IPS-18a (cell line): ENCODE data around the gene C2CD2L.

Experiments
- H3K27ac ChIP-seq: one replicate; pipeline ENCODE4 v1.5.1; 2013; ENCODE audit warnings: low read length
- H3K27me3 ChIP-seq: one replicate; pipeline ENCODE4 v1.6.1; 2013; ENCODE audit warnings: mild to moderate bottlenecking, low read length; ENCODE audit not compliant: control insufficient read depth, insufficient read depth
- H3K36me3 ChIP-seq: one replicate; pipeline ENCODE4 v1.6.1; 2013; ENCODE audit warnings: low read depth, low read length; ENCODE audit not compliant: control insufficient read depth
- H3K4me1 ChIP-seq: one replicate; pipeline ENCODE4 v1.6.1; 2013; ENCODE audit warnings: low read depth, low read length; ENCODE audit not compliant: control insufficient read depth
- H3K4me3 ChIP-seq: one replicate; pipeline ENCODE4 v1.5.1; 2013; ENCODE audit warnings: low read length
- H3K9ac ChIP-seq: one replicate; pipeline ENCODE4 v1.6.1; 2013; ENCODE audit warnings: mild to moderate bottlenecking, low read length, moderate library complexity
- H3K9me3 ChIP-seq: one replicate; pipeline ENCODE4 v1.6.1; 2013; ENCODE audit warnings: low read depth, low read length; ENCODE audit not compliant: control insufficient read depth

C2CD2L gene

DNA sequence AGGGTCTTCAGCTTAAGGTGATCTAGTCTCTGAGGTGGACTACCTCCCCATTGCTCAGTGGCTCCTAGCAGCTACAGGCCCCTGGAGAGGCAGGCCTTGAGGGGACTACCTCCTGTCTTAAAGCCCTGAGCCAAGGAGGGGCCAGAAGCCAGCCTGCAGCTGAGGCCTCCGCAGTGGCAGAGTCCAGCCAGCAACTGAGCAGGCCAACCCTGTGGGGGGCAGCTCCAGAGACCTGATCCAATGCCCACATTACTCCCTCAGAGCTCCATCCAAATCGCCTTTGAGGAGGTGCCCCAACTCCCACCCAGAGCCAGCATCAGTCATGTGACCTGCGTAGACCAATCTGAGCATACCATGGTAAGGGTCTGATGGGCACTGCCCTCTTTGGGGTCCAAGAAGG, 2.7 kb downstream of the C2CD2L start:
- H3K9me3 ChIP-seq = no peaks in the 10 kb centered on the region
- no peak overlapping the region for H3K4me3 ChIP-seq
- no peaks in the 10 kb centered on the region for H3K36me3 ChIP-seq
- peaks cover 19% of the 10 kb centered on the region for H3K27me3 ChIP-seq
- H3K9ac ChIP-seq = no peak overlapping the region
- no peak overlapping the region for H3K27ac ChIP-seq
- H3K4me1 ChIP-seq = peaks cover 13% of the 10 kb centered on the region

DNA sequence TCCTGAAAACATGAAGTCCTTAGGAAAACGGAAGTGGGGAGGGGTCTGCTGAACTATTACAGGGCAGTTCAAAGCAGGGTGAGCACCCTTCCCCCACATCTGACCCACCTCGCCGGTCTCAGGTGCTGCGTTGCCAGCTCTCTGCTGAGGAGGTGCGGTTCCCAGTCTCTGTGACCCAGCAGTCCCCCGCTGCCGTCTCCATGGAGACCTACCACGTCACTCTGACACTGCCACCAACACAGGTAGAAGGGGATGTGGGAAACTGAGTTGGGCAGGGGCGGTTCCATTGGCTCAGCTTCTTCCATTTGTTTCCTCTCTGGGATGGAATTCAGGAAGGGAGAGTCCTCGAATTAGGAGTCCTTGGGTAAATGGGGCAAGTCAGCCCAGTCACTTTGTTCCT, 3.3 kb downstream of the C2CD2L start:
- Histone ChIP-seq H3K27ac (no peak overlapping the region), H3K4me3 (no peak overlapping the region), H3K4me1 (peaks cover 13% of the 10 kb centered on the region), H3K27me3 (peaks cover 19% of the 10 kb centered on the region), H3K36me3 (no peaks in the 10 kb centered on the region), H3K9me3 (no peaks in the 10 kb centered on the region), H3K9ac (no peak overlapping the region)

DNA sequence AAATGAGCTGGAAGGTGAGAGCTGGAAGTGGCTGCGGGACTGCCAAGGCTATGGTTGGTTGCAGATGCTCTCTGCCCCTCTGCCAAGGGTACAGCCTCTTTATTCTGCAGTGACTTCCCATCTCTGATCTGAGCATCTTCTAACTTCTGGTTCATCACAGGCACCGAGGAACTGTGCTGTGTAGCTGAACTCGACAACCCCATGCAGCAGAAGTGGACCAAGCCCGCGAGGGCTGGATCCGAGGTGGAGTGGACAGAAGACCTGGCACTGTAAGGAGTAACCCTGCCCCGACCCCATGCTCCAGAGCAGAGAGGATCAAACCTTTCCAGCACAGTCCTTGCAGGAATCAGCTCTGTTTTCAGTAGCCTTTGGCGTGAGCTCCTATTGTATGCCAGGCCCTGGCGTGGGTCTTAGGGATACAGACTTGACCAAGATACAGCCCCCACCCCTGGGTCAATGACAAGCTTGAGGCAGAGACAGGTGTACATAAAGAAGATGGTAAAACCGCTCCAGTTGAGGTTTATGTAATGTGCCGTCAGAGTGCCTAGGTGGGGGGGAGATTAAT, 4.3 kb downstream of the C2CD2L start:
- Histone ChIP-seq H3K9ac (no peak overlapping the region), H3K9me3 (no peaks in the 10 kb centered on the region), H3K36me3 (no peaks in the 10 kb centered on the region), H3K27me3 (peaks cover 19% of the 10 kb centered on the region), H3K4me1 (peaks cover 10% of the 10 kb centered on the region), H3K4me3 (no peak overlapping the region), H3K27ac (no peak overlapping the region)

DNA sequence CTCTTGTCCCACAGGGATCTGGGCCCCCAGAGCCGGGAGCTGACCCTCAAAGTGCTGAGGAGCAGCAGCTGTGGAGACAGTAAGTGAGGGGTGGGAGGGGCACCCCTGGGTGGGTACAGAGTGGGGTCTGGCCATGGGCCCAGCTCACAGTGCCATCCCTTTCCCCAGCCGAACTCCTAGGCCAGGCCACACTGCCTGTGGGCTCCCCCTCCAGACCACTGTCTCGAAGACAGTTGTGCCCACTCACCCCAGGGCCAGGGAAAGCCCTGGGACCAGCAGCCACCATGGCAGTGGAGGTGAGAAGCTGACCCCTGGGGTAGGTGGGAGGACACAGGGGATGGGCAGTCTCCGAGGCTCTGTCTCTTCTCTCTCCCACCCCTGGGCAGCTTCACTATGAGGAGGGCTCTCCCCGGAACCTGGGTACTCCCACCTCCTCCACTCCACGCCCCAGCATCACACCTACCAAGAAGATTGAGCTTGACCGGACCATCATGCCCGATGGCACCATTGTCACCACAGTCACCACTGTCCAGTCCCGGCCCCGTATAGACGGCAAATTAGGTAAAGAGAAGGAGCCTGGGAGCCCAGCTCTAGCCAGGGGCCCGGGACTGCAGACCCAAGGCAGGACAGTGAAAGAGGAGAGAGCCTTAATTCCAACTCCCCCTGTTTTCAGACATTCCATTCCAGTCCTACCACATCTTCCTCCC, 5.3 kb downstream of the C2CD2L start:
- no peaks in the 10 kb centered on the region for H3K9me3 ChIP-seq
- no peak overlapping the region for H3K9ac ChIP-seq
- H3K4me1 ChIP-seq = peaks cover 6% of the 10 kb centered on the region
- H3K36me3 ChIP-seq = no peaks in the 10 kb centered on the region
- peaks cover 18% of the 10 kb centered on the region for H3K27me3 ChIP-seq
- H3K27ac ChIP-seq = no peak overlapping the region
- no peak overlapping the region for H3K4me3 ChIP-seq

GRCh38 chr11:119113716-119114115, 6.6 kb downstream of the C2CD2L start:
- no peak overlapping the region for H3K9ac ChIP-seq
- H3K27ac ChIP-seq = no peak overlapping the region
- no peaks in the 10 kb centered on the region for H3K36me3 ChIP-seq
- no peaks in the 10 kb centered on the region for H3K9me3 ChIP-seq
- H3K4me1 ChIP-seq = no peaks in the 10 kb centered on the region
- no peak overlapping the region for H3K4me3 ChIP-seq
- H3K27me3 ChIP-seq = peaks cover 5% of the 10 kb centered on the region

DNA sequence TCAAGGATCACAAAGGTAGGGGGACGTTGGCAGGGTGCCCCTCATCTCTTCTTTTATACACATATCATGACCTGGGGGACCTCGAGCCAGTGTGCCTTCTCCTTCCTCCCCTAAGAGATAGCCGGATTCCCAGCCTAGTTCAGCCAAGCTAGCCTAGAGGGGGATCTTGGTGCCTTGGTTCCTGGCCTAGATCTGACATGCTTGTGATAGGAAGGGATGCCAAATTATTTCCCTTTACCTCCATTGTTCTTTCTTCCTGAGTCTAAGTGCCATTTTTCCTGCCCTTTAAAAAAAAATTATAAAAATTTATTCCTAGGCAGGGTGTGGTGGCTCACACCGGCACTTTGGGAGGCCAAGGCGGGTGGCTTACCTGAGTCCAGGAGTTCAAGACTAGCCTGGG, 7.2 kb downstream of the C2CD2L start:
- no peak overlapping the region for H3K9ac ChIP-seq
- no peaks in the 10 kb centered on the region for H3K4me1 ChIP-seq
- no peak overlapping the region for H3K4me3 ChIP-seq
- no peaks in the 10 kb centered on the region for H3K27me3 ChIP-seq
- no peaks in the 10 kb centered on the region for H3K36me3 ChIP-seq
- no peak overlapping the region for H3K27ac ChIP-seq
- no peaks in the 10 kb centered on the region for H3K9me3 ChIP-seq

- peaks cover 3% of the 10 kb centered on the region for H3K4me1 ChIP-seq
- H3K9me3 ChIP-seq = no peaks in the 10 kb centered on the region
- H3K27me3 ChIP-seq = no peaks in the 10 kb centered on the region
- no peaks in the 10 kb centered on the region for H3K36me3 ChIP-seq
- H3K4me3 ChIP-seq = no peak overlapping the region
- no peak overlapping the region for H3K27ac ChIP-seq
- H3K9ac ChIP-seq = no peak overlapping the region
These were observed 8.5 kb downstream of the C2CD2L start for GRCh38 chr11:119115484-119116234.

- no peaks in the 10 kb centered on the region for H3K9me3 ChIP-seq
- no peak overlapping the region for H3K27ac ChIP-seq
- no peaks in the 10 kb centered on the region for H3K36me3 ChIP-seq
- peaks cover 6% of the 10 kb centered on the region for H3K4me1 ChIP-seq
- no peak overlapping the region for H3K9ac ChIP-seq
- H3K4me3 ChIP-seq = no peak overlapping the region
- H3K27me3 ChIP-seq = no peaks in the 10 kb centered on the region
These were observed 9.1 kb downstream of the C2CD2L start for GRCh38 chr11:119116235-119116594.

GRCh38 chr11:119116601-119117000, 9.5 kb downstream of the C2CD2L start:
- Histone ChIP-seq H3K27ac (no peak overlapping the region), H3K4me1 (peaks cover 6% of the 10 kb centered on the region), H3K27me3 (no peaks in the 10 kb centered on the region), H3K36me3 (no peaks in the 10 kb centered on the region), H3K9me3 (no peaks in the 10 kb centered on the region), H3K4me3 (no peak overlapping the region), H3K9ac (no peak overlapping the region)

DNA sequence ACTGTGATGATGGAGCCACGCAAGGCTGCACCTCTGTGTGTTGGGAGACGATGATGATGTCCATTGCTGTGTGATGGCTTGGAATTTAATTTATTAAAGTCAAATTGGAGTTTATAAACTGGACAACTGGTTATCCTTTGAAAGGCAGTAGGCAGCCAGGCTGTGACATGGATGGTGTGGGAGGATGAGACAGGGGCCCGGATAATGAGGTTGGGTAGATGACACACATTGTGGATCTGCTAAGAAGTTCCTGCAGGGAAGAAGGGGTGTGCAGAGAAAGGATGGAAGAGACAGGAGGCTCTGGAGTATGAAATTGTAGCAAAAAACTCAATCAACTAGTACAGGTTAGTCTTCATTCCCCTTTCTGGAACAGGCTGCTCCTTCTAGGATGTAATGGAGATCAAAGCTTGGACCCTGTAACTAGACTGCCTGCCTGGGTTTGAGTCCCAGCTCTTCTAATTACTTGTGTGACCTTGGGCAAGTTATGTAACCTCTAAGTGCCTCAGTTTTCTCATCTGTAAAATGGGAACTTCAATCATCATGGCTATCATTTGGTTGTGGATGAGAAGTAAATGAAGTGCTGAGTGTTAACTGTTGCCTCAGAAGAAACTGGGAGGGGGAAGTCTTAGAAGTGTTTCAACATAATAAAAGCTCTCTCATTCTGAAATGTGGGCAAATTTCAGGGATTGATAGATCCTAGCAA, 10.0 kb downstream of the C2CD2L start:
- H3K4me3 ChIP-seq = no peak overlapping the region
- H3K9ac ChIP-seq = no peak overlapping the region
- H3K36me3 ChIP-seq = no peaks in the 10 kb centered on the region
- H3K27ac ChIP-seq = no peak overlapping the region
- H3K9me3 ChIP-seq = no peaks in the 10 kb centered on the region
- no peaks in the 10 kb centered on the region for H3K27me3 ChIP-seq
- peaks cover 6% of the 10 kb centered on the region for H3K4me1 ChIP-seq

DNA sequence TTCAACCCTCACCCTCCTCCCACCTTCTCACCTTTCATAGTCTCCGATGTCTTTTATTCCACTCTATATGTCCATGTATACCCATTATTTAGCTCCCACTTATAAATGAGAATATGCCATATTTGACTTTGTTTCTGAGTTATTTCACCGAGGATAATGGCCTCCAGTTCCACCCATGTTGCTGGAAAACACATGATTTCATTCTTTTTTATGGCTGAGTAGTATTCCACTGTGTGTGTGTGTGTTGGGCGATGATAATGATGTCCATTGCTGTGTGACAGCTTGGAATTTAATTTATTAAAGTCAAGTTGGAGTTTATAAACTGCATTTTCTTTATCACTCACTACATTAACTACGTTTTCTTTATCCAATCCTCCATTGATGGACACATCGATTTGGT, 11.1 kb downstream of the C2CD2L start:
- Histone ChIP-seq H3K36me3 (no peaks in the 10 kb centered on the region), H3K27ac (no peak overlapping the region), H3K4me3 (no peak overlapping the region), H3K9ac (no peak overlapping the region), H3K4me1 (peaks cover 6% of the 10 kb centered on the region), H3K9me3 (no peaks in the 10 kb centered on the region), H3K27me3 (no peaks in the 10 kb centered on the region)
